ENCODE data around the gene PRC1.
"Not testable (repeated sequence)": the region's sequence is repeated elsewhere in the genome, so short reads cannot be mapped to it uniquely, and the experiment has no call there.

Gene PRC1

DNA sequence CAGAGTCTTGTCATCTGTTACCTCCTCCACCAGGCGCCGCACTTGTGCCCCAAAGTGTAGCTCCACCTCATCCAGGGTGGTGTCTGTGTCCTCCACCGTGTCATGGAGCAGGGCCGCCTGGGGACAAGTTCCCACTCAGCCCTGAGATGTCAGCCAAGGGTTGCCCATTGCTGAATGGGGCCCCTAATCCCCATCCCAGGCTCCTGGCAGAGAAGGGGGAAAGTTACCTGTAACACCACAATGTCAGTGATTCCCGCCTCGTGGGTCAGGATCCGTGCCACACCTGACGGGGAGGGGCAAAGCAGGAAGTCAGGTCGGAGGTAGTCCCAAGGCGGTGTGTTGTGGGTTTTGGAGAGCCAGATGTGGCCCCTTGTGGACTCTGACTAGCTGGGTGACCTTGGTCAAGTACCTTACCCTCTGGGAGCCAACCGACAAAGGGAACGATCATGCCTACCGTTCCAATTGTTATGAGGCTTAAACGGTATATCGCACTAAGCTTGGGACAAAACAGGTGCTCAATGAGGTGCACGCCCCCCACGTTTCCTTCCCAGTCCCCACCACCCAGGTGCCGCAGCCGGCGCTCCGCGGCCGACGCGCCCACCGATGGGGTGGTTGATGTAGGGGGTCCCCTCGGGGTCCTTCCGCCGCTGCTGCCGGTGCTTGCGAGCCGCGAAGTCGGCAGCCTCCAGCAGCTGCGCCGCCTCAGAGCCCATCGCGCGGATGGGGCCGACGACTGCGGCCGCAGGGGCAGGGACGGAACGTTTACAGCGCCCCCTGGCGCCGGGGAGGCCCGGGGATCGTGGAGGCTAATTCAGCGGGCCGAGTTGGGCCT, 62.3 kb downstream of the PRC1 start, which contains the start of gene HDDC3:
Gene HDDC3, minus strand, starts transcription at position 722 of the 832 bp plus-strand sequence. Its CDS starts 9 bp downstream, at position 713.
- DNase-seq, result peak; percentile 94

DNA sequence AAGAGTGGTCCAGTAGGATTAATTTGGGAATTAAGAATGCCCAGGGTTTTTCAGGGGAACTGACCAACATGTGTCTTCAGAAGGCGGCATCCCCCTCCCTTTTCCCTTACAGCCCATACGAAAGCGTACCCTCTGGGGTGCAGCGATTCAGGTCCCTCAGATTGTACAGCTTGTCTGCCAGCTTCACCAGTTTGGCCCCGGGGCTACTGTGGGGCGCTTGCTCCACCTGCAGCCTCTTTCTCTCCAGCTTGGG, 62.8 kb downstream of the PRC1 start:
- DNase-seq, result no peak

DNA sequence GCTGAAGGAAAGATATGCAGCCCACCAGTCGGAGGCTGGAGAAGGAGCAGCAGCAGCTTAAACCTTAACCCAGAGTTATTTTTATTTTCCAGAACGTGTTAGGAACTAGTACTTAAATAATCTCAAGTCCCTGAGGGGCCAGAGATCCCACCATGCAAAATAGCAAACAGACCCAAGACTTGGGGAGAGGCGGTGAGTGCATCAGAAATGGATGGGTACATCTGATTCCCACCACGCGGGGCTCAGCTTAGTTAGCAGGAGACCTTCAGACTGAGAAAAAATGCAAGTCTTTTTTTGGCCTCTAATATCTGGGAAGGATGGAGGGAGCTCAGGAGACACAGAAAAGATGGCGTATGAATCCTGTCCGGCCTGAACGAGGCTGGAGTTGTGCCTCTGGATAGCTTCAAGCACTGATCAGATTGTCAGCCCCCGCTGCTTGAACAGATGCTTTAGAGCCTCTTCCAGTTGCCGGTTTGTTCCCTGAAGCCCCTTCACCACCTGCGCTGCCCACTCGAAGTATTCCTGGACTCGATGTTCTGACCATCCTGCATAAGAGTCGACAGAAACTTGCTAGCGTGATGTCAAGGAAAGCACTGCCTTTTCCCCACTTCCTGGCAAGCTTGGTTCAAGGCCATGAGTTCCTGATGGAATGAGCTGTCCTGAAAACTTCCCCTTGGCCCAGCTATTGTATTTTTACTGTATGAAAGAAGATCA, 63.3 kb downstream of the PRC1 start:
- peak; percentile 16 for DNase-seq

DNA sequence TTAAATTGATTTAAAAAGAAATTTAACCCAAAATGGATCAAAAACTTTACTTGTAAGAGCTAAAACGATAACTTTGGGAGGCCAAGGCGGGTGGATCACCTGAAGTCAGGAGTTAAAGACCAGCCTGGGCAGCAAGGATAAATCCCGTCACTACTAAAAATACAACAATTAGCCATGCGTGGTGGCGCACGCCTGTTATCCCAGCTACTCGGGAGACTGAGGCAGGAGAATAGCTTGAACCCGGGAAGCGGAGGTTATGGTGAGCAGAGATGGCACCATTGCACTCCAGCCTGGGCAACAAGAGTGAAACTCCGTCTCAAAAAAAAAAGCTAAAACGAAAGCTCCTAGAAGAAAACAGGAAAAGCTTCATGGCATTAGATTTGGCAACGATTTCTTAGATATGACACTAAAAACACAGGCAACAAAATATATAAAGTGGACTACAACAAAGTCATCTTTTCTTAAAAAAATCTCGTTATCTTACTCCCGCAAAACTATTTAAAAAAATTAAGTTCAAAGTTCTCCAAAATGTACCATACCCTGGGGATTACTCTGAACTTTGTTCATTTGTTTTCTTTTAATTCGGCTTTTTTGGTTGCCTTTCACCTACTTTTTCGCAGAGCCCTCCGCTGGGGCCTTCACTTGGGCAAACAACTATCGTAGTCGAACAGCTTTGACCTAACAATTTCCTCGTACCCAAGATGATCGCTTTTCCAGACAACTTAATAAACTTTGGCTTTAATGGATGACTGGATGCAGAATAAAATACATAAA, 64.9 kb downstream of the PRC1 start:
- peak; percentile 6 for DNase-seq

DNA sequence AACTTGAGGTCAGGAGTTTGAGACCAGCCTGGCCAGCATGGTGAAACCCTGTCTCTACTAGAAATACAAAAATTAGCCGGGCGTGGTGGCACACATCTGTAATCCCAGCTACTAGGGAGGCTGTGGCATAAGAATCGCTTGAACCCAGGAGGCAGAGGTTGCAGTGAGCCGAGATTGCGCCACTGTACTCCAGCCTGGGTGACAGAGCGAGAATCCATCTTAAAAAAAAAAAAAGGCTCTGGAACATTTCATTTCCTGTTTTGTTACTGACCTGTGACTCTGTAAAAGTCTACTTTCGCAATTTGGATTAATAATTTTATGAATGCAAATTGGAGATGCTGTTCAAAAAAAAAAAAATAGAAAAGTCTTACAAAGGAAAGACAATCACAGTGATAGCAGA, 66.2 kb downstream of the PRC1 start:
- not testable (repeated sequence) for DNase-seq

DNA sequence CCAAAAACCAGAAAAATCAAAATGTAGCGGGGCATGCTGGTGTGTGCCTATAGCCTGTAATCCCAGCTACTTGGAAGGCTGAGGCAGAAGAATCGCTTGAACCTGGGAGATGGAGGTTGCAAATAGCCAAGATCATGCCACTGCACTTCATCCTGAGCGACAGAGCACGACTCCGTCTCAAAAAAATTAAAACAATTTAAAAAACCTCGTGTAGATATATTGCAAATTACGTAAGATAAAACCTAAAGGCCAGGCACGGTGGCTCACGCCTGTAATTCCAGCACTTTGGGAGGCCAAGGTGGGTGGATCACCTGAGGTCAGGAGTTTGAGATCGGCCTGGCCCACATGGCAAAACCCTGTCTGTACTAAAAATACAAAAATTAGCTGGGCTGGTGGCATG, 67.6 kb downstream of the PRC1 start:
- not testable (repeated sequence) for DNase-seq

DNA sequence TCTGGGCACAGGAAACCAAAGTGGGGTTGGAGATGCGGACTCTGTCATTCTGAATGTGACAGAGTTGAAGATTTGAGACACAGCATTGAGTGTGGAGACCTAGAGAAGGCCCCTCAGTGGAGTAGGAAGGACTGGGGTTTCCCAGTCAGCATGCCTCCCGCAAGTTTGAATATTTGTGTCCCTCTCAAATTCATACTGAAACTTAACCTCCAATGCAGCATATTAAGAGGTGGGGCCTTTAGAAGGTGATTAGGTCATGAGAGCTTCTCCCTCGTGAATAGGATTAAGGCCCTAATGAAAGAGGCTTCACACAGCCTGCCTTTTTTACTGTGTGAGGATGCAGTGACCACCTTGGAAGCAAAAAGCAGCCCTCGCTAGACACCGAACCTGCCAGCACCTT, 70.0 kb downstream of the PRC1 start:
- no peak for DNase-seq

DNA sequence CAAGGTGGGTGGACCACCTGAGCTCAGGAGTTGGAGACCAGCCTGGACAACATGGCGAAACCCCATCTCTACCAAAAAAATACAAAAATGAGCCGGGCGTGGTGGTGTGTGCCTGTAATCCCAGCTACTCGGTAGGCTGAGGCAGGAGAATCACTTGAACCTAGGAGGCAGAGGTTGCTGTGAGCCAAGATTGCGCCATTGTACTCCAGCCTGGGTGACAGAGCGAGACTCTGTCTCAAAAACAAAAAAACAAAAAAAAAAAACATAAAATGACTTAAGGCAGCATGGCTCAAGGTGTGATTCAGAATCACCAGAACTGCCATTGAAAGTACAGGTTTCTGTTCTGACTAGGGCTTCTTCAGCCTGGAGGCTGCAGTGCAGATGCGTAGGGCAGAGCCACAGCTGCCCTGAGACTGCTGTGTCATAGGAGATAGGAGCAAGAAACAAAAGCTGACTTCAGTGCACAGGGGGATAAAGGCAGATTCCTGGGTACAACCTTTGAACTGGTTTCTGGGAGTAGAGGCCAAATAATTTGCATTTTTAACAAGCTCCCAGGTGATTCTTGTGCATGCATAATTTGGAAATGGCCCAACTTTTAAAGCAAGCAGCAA, 71.5 kb downstream of the PRC1 start:
- DNase-seq, result not testable (repeated sequence)

DNA sequence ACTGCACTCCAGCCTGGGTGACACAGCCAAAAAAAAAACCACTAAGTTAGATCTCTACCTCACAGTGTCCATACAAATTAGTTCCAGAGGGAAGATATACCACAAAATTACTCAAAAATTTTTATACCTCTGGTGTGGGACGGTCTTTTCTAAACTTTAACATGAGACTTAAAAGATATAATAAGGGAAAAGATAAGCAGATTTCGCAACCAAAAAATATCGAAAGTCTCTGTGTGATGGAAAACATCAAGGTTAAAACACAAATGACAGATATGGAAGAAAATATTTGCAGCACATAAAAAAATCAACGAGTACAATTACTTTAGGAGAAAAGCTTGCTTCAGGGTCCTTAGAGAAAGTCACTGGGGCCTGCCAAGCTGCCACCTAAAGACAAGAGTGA, 72.4 kb downstream of the PRC1 start:
- DNase-seq, result no peak

DNA sequence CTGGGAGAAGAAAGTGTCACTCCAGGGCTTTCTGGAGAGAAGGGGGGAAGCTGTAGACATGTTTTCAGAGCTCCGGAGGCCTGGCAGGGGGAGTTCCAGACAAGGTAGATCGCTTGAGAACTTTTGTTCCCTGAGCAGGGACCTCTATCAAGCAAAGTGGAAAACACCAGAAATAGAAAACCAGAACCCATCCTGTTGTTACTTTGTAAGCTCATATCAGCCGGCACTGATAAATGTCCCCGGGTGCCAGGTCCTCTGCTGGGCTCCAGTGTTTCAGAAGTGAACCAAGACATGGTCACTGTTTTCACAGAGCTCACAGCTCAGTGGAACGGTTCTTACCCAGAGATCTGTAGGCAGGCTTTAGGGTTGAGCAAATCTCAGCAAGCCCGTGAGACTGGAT, 75.5 kb downstream of the PRC1 start:
- DNase-seq, result no peak

DNA sequence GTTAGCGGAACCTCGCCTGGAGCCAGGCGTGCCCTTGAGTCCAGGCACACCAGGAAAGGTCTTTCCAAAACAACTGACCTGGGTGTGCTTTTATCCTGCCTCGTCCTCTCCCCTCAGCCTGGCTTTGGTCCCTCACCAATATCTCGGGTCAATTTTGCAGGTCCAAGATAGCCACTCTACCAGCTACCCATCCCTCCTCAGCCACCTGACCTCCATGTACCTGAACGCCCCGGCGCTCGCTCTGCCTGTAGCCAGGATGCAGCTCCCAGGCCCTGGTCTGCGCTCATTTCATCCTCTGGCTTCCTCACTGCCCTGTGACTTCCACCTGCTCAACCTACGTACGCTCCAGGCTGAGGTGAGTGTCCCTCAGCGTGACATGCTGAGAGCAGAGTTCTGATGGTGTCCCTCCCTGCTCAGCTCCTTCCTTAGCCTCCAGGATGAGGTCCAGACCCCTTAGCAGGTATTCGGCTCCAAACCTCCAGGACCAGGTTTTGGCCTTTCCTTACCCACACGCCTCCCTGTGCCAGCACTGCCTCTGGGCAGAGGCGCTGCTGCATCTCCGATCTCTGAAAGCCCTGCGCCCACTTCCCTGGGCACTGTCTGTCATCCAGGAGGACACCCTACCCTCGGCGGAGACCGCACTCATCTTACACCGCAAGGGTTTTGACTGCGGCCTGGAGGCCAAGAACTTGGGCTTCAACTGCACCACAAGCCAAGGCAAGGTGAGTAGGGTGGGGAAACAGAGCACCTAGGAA, 76.1 kb downstream of the PRC1 start:
- no peak for DNase-seq

DNA sequence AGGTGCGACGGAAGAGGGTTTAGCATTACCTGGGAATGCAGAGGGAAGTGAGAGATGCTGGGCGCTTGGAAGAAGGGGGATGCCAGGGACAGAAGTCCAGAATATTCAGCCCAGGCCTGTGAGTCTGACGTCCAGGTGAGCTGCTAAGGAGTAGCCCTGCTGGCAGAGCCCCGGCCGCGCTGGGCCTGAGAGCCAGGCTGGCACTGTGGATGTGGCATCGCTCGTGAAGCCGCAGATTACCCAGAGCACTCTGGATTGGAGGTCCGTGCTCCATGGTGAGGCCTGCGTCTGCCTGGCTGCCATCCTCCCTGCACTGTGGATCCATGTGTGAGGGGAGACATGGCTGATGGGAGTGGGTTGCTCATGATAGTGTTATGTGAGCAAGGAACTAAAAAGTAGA, 76.8 kb downstream of the PRC1 start:
- DNase-seq, result no peak

DNA sequence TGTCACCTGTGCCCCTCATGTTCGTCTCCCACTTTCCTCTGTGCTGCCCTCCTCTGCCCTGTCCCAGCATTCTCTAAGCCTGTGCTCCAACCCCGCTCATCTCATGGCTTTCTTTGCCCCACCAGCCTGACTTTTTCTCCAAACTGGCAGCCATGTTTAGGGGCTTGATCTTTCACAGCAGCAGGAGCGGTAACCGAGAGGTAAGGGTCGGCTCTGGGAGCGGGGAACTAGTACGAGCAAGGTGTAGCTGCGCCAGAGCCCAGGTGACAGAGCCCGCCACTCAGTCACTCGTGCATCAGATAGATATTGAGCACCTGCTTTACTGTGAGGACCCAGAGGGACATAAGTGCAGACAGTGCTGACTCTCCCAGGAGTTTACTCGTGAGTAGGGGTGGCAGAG, 77.9 kb downstream of the PRC1 start:
- DNase-seq, result no peak

Data from retina (tissue), 1 donor.